GM19099 (cell line): Measurements from ENCODE around the gene SYNC.

Experiments used
- POLR2A ChIP-seq: IDR thresholded peaks from 3 replicates; pipeline ENCODE4 v1.6.1; 2011; ENCODE audit warnings: low read depth; ENCODE audit not compliant: insufficient read length; ENCODE audit errors: extremely low read depth

Gene SYNC

DNA sequence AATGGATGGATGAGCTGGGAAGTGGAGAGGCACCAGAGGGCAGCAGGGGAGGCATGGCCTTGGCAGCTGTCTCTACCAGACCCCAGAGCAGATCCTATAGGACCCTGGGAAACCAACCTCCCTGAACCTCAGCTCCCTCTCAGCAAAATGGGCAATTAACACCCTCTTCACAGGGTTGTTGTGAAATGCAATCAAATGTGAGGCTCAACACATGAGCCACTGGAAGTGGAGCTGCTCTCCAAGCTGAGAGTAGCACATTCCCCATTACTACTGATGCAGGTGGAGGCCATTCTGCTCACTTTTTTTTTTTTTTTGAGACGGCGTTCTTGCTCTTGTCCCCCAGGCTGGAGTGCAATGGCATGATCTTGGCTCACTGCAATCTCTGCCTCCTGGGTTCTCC, 6.5 kb upstream of the SYNC start:
- no peak for TF ChIP-seq POLR2A

DNA sequence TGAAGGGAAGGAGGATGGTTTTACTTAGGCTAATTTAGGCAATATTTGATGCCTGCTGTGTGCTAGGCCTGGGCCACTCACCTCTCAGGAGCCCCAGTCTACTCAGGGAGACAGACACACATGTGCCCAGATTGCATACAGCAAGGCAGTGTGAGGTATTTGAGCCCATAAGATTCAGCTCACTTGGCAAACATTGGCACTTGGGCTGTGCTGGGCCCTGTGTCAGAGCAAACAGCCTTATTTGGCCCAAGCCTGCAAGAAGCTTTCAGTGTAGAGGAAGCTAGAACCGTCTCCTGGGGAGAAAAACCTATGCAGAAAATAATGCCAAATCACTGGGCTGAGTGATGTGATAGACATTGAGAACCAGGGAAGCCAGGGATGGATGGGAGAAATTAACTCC, 3.9 kb upstream of the SYNC start:
- TF ChIP-seq POLR2A, result no peak

DNA sequence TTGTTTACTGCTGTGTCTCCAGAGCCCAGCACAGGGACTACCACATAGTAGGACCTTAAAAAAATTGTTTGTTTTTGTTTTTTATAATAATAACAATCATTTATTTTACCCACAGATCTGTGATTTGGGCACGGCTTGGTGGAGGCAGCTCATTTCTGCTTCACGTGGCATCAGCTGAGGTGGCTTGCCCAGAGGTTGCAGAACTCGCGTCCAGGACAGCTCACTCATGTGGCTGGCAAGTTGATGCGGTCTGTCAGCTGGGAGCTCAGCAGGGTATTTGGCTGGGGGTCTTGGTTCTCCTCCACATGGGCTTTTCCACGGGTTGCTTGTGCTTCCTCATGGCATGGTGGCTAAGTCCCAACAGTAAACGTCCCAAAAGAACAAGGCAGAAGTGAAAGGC, 2.9 kb upstream of the SYNC start:
- TF ChIP-seq POLR2A, result no peak

DNA sequence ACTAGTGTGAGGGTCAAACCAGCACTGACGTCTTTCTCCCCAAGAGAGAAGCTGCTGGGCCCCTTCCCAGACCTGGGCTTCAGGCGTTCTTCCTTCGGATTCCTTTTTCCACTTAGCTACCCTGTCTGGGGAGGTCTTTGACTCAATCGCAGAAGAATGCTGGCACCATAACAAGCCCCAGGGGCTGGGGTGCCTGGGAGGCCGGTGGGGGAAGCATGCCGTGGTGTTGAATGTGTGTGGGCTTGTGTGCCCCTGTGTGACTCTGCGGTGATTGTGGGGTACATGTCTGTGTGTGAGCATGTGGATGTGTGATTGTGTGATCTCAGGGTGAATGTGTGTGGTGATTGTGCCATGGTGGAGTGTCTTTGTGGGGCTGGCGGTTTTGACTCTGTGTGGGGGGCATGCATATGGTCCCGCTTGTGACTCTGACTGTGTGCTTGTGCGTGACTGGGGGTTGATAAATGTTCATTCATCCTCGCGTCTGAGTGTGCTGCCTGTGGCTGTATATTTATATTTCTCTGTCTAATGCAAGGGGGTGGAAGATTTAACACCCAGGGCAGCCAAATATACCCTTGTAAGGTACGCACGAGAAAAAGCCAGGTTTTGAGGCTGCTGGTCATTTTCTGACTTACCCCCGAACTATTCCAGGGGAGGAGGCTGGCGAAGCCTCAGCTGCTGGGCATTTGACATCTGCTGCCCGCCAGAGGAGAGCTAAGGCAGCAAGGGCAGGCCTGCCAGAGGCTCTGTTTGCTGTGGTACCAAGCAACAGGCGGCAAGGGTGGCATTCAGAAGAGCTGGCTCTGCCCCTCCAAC, 1.1 kb upstream of the SYNC start:
- TF ChIP-seq POLR2A, result no peak

DNA sequence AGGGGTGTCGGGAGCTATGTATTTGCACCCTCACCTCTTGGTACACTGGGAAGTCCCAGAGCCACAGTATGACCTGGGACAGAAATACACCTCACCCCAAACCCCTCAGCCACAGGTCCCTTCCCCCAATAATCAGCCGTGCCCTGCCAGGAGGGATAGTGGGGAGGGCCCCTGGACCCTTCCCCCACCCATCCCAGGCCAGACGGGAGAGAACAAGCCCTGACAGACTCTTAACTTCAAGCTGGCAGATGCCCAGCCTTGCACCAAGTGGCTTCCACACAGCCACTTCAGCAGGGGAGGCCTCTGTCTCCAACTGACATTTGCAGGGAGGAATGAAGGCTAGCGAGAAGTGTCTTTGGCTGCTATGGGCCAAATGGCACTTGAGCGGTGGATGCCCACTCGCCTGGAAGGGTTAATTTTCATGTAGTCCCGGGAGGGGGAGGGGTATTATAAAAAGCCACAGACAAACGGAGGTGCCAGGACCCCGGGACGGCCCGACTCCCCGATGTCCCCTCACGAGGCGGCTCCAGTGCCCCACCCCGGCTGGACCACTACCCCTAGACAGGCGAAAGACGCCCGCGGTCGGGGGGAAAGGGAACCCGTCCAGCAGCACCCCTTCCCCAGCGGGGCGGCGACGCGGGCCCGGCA, 495 bp downstream of the SYNC start:
- TF ChIP-seq POLR2A, result no peak

DNA sequence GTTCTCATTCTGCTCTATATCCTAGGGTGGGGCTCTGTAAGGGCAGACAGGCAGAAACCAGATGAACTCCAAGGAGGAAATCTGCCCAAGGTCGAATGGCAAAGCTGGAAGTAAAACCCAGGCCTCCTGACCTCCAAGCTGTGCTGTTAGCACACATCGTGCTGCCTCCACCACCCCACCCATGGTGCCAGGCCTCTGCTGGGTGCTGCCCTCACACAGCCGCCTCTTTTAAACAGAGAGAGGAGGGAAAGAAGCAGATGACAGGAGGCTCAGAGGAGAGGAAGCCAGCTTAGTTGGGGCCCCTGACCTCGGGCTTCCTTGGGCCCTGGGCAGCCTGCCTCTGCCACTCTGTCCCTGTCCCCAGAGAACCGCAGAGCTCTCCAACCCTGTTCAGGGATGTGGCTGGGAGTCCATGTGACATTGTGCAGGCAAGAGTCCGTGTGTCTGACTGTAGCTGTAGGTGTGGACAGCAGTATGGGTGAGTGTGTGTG, 1.1 kb downstream of the SYNC start:
- no peak for TF ChIP-seq POLR2A

DNA sequence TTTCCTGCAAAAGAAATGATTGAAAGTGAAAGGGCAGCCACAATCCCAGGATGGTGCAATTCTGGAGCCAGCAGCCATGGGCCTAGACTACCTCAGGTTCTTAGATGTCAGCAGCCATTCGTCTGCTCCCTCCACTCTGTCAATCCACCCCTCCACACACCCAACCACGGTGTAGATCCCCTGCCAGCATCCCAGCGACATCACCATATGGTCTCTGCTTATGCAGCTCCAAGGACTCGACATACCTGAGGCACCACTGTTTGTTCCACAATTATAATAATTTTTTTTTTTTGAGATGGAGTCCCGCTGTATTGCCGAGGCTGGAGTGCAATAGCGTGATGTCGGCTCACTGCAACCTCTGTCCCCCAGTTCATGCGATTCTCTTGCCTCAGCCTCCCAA, 6.5 kb downstream of the SYNC start:
- no peak for TF ChIP-seq POLR2A

DNA sequence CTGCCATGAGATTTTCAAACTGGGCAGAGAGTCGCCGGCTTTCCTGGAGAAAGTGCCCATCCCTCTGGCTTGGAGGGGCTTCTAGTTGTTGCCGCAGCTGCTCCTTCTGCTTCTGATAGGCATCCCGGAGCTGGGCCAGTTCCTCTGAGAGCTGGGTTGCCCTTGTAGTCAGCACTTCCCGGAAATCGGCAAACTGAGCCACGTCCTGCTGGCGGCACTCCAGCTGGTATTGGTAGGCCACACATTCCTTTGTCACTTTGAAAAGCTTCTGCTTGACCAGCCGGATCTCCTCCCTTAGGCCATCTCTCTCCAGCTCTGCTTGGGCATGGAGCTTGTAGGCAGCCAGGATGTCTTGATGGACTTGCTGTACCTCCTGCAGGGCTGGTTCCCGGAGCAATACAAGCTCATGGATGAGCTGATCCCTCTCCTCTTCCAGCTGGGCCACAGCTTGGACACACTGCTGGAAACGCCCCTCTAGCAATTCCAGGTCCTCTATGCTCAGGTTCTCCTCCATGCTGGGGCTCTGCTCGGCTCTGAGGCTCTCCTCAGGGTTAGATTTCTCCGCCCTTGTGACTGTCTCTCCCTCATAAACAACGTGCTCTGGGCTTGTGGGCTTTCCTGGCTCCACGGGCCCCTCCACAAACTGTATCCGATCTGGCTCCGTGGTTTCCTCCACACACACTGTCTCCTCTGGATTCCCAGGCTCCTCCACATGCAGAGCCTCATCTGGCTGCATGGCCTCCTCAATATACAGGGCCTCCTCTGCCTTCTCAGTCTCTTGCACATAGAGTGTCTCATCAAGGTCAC, 7.3 kb downstream of the SYNC start:
- TF ChIP-seq POLR2A, result no peak

DNA sequence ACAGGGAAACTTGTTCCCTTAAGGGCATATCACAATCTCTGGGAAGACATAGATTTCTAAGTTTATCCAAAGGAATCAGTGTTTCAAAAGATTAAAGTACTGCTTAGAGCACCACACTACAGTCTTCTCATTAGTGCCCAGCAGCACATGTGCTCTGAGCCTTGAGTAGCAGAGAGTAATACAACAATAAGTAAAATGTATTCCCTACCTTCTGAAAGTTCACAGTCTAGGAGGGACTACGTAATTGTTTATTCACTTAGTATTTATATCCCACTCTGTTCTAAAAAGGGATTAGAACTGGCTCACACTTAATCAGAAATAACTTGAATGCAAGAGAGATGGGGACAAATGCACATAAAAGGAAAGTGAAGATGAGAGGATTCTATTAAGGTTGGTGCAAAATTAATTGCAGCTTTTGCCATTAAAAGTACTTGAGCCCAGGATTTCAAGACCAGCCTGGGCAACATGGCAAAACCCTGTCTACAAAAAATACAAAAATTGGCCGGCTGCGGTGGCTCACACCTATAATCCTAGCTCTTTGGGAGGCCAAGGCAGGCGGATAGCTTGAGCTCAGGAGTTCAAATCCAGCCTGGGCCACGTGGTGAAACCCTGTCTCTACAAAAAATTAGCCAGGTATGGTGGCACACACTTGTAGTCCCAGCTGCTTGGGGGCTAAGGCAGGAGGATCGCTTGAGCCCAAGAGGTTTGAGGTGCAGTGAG, 9.0 kb downstream of the SYNC start:
- TF ChIP-seq POLR2A, result no peak

DNA sequence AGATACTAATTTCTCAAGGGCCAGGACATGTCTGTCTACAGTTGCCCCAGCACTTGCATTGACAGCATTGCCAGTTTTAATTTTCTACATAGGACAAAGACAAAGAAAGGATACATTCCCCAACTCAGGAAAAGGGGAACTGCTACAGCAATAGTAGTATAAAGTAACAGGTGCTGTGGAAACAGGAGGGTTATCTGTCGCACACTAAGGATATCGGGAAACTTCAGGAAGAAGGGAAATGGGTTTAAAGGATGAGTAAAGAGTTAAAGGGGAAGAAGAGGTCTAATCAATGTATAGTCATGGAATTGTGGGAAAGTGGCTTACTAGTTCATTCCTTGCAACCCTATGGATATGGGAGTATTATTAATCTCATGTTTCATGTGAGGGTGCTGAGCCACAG, 16.2 kb downstream of the SYNC start:
- TF ChIP-seq POLR2A, result no peak

DNA sequence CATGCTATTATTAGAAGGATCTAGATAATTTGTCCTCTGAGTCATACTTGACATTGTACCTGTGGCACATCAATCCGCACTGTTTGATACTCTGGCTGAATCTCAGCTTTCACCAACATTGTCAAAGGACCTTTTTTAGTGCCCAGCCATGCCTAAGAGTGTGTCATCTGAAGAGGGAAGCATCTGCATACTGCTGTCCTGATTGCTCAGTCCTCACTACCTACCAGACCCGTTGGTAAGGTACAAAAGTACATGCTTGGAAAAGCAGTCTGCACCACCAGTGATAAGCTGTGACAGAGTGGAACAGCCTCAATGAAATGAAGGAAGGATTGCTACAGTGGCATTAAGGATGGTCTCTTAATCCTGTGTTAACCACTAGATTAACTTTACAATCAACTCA, 17.1 kb downstream of the SYNC start:
- no peak for TF ChIP-seq POLR2A

DNA sequence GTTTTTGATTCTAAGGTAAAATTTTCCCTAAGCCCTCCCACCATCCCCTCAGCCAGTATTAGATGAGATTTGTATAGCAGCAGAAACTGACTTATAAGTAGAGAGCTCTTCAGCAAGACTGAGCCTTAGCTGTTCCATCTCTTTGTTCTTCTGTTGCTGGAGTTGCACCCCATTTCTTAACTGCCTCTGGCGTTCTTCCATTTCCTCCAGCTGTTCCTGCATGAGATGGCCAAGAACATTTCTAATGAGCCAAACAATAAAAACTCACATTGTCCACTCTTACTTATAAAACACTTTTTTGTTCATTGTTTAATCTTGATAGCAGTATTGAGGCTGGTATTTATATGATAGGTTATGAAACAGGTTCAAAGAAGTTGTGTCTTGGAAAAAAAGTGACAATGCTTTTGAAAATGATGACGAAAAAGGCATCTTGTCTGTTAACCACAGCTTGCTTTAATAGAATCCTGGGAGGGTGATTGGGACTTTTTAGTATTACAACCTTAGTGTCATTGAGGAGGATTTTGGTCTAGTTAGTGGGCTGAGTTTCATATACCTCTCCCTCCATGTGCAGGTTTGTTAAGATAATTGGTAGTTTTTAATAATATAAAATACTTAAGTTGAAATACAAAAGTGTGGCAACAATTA, 18.3 kb downstream of the SYNC start:
- TF ChIP-seq POLR2A, result no peak

DNA sequence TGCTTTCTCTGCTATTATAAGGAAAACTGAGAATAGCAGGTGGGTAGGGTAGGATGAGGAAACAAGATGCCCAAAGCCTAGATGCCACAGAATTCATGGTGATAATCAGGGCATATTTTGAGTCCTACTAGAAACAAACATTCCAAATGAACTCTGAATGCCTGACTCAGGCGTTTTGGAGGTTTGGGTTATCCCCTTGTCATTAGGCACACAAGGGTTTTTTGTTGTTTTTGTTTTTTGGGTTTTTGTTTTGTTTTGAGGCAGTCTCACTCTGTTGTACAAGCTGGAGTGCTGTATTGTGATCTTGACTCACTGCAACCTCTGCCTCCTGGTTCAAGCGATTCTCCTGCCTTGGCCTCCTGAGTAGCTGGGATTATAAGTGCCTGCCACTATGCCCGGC, 19.2 kb downstream of the SYNC start:
- TF ChIP-seq POLR2A, result no peak

DNA sequence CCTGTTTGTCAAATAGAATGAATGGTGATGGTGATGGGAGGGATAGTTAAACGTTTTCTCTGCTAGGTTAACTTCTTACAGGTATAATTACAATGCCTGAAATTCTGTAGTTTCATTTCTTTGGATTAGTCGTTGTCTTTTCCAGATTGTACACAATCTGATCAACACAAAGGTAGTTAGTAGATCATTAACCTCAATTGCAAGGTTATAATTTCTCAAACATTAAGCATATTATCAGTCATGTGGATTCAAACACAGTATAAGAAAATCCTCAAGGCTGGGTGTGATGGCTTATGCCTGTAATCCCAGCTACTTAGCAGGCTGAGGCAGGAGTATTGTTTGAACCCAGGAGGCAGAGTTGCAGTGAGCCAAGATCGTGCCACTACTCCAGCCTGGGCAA, 20.6 kb downstream of the SYNC start:
- TF ChIP-seq POLR2A, result no peak

DNA sequence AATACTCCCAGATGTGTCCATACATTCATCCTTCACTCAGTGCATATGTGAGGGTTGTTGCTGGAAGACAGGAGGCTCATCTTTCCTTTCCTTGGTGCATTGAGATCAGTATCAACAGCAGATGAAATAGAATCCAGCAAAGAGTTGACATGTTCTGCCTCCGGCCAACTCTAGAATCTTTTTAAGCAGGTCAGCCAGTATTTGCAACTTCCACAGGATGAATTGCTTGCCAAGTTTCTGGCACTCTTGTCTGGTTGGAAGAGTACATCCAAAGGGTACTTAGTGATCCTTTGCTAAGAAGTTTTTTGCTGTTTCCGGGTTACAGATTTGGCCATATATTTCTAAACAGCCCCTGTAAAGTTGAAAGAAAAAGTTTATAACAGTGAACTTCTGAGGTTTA, 21.1 kb downstream of the SYNC start:
- no peak for TF ChIP-seq POLR2A

DNA sequence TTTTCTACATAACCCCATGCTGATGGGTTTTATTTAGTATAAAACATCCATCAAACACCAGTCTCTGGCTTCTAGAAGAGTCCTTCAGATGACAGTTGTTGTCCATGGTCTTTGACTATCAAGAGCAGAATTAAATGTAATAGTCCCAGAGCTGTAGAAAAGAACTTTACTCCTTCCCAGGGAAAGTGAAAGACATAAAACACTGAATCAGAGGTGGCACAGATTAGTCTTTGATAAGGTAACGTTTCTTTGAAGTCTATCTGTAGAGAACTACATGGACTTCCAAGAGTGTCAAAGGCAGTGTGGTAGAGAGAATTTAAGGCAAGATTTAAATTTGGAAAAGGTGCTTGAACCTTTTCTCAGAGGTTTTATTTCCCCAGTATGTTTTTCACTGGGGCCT, 21.9 kb downstream of the SYNC start:
- TF ChIP-seq POLR2A, result no peak
